HepG2 (cell line): ENCODE results near the gene BCL2L11. TPM values are rescaled to one million over a fixed set of nuclear protein-coding genes. Genes with fewer than 3 reads are reported as not detected.
A peak's percentile ranks its signal among the peaks of the same experiment; 100 is the strongest.

Source experiments
- AGO1 ChIP-seq: fragments of 200-400 bp; formaldehyde crosslinking; IDR thresholded peaks from 2 replicates; pipeline ENCODE4 v1.6.1; 2017; ENCODE audit warnings: mild to moderate bottlenecking, low read depth, low read length, moderate library complexity; ENCODE audit not compliant: poor library complexity, severe bottlenecking
- ARID3A ChIP-seq: IDR thresholded peaks from 2 replicates; pipeline ENCODE4 v1.6.1; 2012; ENCODE audit warnings: low read depth, low read length, improper control_type of control experiment
- ASH2L ChIP-seq: fragments of 300-600, 200-600 bp; sonication (generic); IDR thresholded peaks from 2 replicates; pipeline ENCODE4 v1.7.0; 2017; ENCODE audit warnings: low read depth, mild to moderate bottlenecking, moderate library complexity, mixed read lengths, low read length; ENCODE audit not compliant: insufficient read length
- ATRX ChIP-seq: sonication (generic); formaldehyde crosslinking; IDR thresholded peaks from 2 replicates; pipeline ENCODE4 v1.4.0; 2020; ENCODE audit warnings: missing genetic modification reagents, borderline replicate concordance
- BCL3 ChIP-seq: sonication (generic); formaldehyde crosslinking; IDR thresholded peaks from 2 replicates; pipeline ENCODE4 v1.5.1; 2020; ENCODE audit warnings: mild to moderate bottlenecking, missing genetic modification reagents, moderate library complexity
- BHLHE40 ChIP-seq: IDR thresholded peaks from 2 replicates; pipeline ENCODE4 v1.6.1; 2011; ENCODE audit warnings: low read length, improper control_type of control experiment
- ERF ChIP-seq: IDR thresholded peaks from 2 replicates; pipeline ENCODE4 v1.6.1; 2018; ENCODE audit warnings: missing biosample characterization, missing genetic modification reagents
- FOXC1 ChIP-seq: sonication (generic); formaldehyde crosslinking; IDR thresholded peaks from 2 replicates; pipeline ENCODE4 v1.8.0; 2022; ENCODE audit warnings: mild to moderate bottlenecking, missing genetic modification reagents, borderline replicate concordance
- GATAD1 ChIP-seq: IDR thresholded peaks from 2 replicates; pipeline ENCODE4 v1.6.1; 2016; ENCODE audit warnings: missing genetic modification reagents, missing compliant biosample characterization
- HOXA9 ChIP-seq: sonication (generic); formaldehyde crosslinking; IDR thresholded peaks from 2 replicates; pipeline ENCODE4 v1.8.1; 2022; ENCODE audit warnings: missing genetic modification reagents, mild to moderate bottlenecking, moderate library complexity, borderline replicate concordance
- IKZF5 ChIP-seq: IDR thresholded peaks from 2 replicates; pipeline ENCODE4 v1.6.1; 2018; ENCODE audit warnings: missing genetic modification reagents, mild to moderate bottlenecking, missing compliant biosample characterization
- KMT2B ChIP-seq: IDR thresholded peaks from 2 replicates; pipeline ENCODE4 v1.6.1; 2016; ENCODE audit warnings: missing genetic modification reagents, missing compliant biosample characterization
- NRL ChIP-seq: sonication (generic); formaldehyde crosslinking; IDR thresholded peaks from 2 replicates; pipeline ENCODE4 v1.5.0; 2020; ENCODE audit warnings: missing genetic modification reagents, mild to moderate bottlenecking, moderate library complexity, borderline replicate concordance
- ONECUT2 ChIP-seq: sonication (generic); formaldehyde crosslinking; IDR thresholded peaks from 2 replicates; pipeline ENCODE4 v1.4.0; 2020; ENCODE audit warnings: missing genetic modification reagents
- PHF21A ChIP-seq: sonication (generic); formaldehyde crosslinking; IDR thresholded peaks from 2 replicates; pipeline ENCODE4 v1.5.0; 2020; ENCODE audit warnings: mild to moderate bottlenecking, missing genetic modification reagents
- SAFB2 ChIP-seq: sonication (generic); formaldehyde crosslinking; IDR thresholded peaks from 2 replicates; pipeline ENCODE4 v1.5.1; 2020; ENCODE audit warnings: missing genetic modification reagents, low read depth, mild to moderate bottlenecking, borderline replicate concordance
- STAG1 ChIP-seq: sonication (generic); formaldehyde crosslinking; IDR thresholded peaks from 2 replicates; pipeline ENCODE4 v1.4.0; 2020; ENCODE audit warnings: missing genetic modification reagents
- TFE3 ChIP-seq: IDR thresholded peaks from 2 replicates; pipeline ENCODE4 v1.6.1; 2016
- ZNF512B ChIP-seq: sonication (generic); formaldehyde crosslinking; IDR thresholded peaks from 2 replicates; pipeline ENCODE4 v1.5.1; 2020; ENCODE audit warnings: missing genetic modification reagents, mild to moderate bottlenecking, borderline replicate concordance
- ZNF816 ChIP-seq: sonication (generic); formaldehyde crosslinking; IDR thresholded peaks from 2 replicates; pipeline ENCODE4 v1.8.0; 2022; ENCODE audit warnings: missing genetic modification reagents, mild to moderate bottlenecking, borderline replicate concordance
- polyA plus RNA-seq, 8 experiments: library from polyadenylated mRNA; depleted of rRNA in 3 of 8; stranded (reverse) in 7 of 8; unstranded in 1 of 8; fragments of >200 nt; fragmentation: Illumina TruSeq in 4 of 8; extraction: Trizol in 4 of 8; gene quantifications; 2 replicates each; pipeline versions ENCODE4 v1.2.1 to v1.2.3, GENCODE V29; 2011 to 2016; ENCODE audit warnings: low read depth in 4 of 8, missing spikeins in 1 of 8, mixed read lengths in 1 of 8; ENCODE audit not compliant: insufficient read depth in 1 of 8
- total RNA-seq, 5 experiments: library from RNA; depleted of rRNA; stranded (reverse); fragments of >200 nt; fragmentation: Illumina TruSeq; extraction: Trizol; gene quantifications; 2 replicates each; pipeline ENCODE4 v1.2.3, GENCODE V29; 2016; ENCODE audit warnings: low read depth in 1 of 5

The BCL2L11 gene
- total and polyA plus RNA-seq, 2 of the 13 experiments (the other 11 are each of a cell fraction or from before 2014, with no cell fraction given) = 6.1 to 9.7 TPM

GRCh38 chr2:111122631-111123421 lies 2.1 kb downstream of the BCL2L11 start (continued):
- TF ChIP-seq ATRX (CRISPR knock-in tag) (no peak), ONECUT2 (CRISPR knock-in tag) (no peak), ZNF512B (CRISPR knock-in tag) (peak; percentile 34; the same call in 1 of the 2 replicates), ERF (CRISPR knock-in tag) (0 out of 2 replicates have a peak, but pooled peaks have one; percentile 56), GATAD1 (CRISPR knock-in tag) (no peak), ARID3A (0 out of 2 replicates have a peak, but pooled peaks have one; percentile 13), ASH2L (peak; percentile 78), PHF21A (CRISPR knock-in tag) (peak; percentile 20; the same call in 1 of the 2 replicates), TFE3 (CRISPR knock-in tag) (no peak), NRL (CRISPR knock-in tag) (peak; percentile 88; the same call in 1 of the 2 replicates), IKZF5 (0 out of 2 replicates have a peak, but pooled peaks have one; percentile 27), BHLHE40 (no peak), STAG1 (CRISPR knock-in tag) (no peak; the same call in 1 of the 2 replicates), AGO1 (peak; percentile 26), HOXA9 (no peak), BCL3 (CRISPR knock-in tag) (peak; percentile 11; the same call in 1 of the 2 replicates), SAFB2 (CRISPR knock-in tag) (peak; percentile 35; the same call in 1 of the 2 replicates), ZNF816 (CRISPR knock-in tag) (0 out of 2 replicates have a peak, but pooled peaks have one; percentile 15), KMT2B (peak; percentile 83), FOXC1 (CRISPR knock-in tag) (peak; percentile 74; the same call in 1 of the 2 replicates)
